Peyer's patch (tissue), 4 donors: ENCODE data around the gene HAP1.

Experiments
- CTCF ChIP-seq, 6 experiments: fragments of 450-650 bp in 4 of 6; fragments of 200-600 bp in 2 of 6; sonication (generic) in 1 of 6; IDR thresholded peaks; one replicate each; pipeline ENCODE4 v1.5.1; 2017 to 2019; ENCODE audit warnings: antibody characterized with exemption in 6 of 6, mild to moderate bottlenecking in 3 of 6, moderate library complexity in 1 of 6
- POLR2A ChIP-seq, 2 donors: fragments of 450-650 bp; IDR thresholded peaks; one replicate each; pipeline ENCODE4 v1.5.1; 2017; ENCODE audit warnings: antibody characterized with exemption in 2 of 2, mild to moderate bottlenecking in 2 of 2, moderate library complexity in 2 of 2

GRCh38 chr17:41740506-41740905, 6.1 kb upstream of the HAP1 start:
- no peak for TF ChIP-seq CTCF (IDR thresholded peaks at IDR 0.05)
- no peak for TF ChIP-seq POLR2A (IDR thresholded peaks at IDR 0.05)
